PC-9 (cell line): ENCODE results near the gene UBE4A. TPM values are rescaled to one million over a fixed set of nuclear protein-coding genes. Genes with fewer than 3 reads are reported as not detected.

Experiments used
- BruUV-seq: library from RNA; stranded (reverse); fragments of 400-500 nt; replicated peaks from 2 replicates; lab custom pipeline; 2021; lab: Mats Ljungman, UMichigan
- CTCF ChIA-PET: fragments of 300-600 bp; sonication (Branson Sonifier 250); formaldehyde crosslinking; loops from one replicate; lab custom pipeline; 2022; ENCODE audit warnings: antibody characterized with exemption; lab: Charles Lee
- POLR2A ChIA-PET: fragments of 300-600 bp; sonication (Branson Sonifier 250); formaldehyde crosslinking; loops from one replicate; lab custom pipeline; 2022; ENCODE audit warnings: antibody characterized with exemption; ENCODE audit not compliant: unreplicated experiment; lab: Charles Lee
- DNase-seq, 2 experiments: peaks; one replicate each; pipeline versions ENCODE4 v3.0.0 to v3.0.0-alpha.2; 2015 to 2022; ENCODE audit warnings: mixed read lengths in 1 of 2
- H2AFZ ChIP-seq: fragments of 200-600 bp; sonication (generic); 2 replicates; pipeline ENCODE4 v1.8.1; 2017; ENCODE audit warnings: antibody characterized with exemption
- H3F3A ChIP-seq: fragments of 200-600 bp; sonication (generic); 2 replicates; pipeline ENCODE4 v1.8.1; 2017; ENCODE audit warnings: antibody characterized with exemption, mild to moderate bottlenecking, low read depth; ENCODE audit not compliant: insufficient read depth
- H3K27ac ChIP-seq: fragments of 200-600 bp; sonication (generic); 2 replicates; pipeline ENCODE4 v1.6.1; 2016; ENCODE audit warnings: mixed run types
- H3K27me3 ChIP-seq: fragments of 200-600 bp; sonication (generic); 2 replicates; pipeline ENCODE4 v1.6.1; 2016; ENCODE audit warnings: low read depth, mixed run types; ENCODE audit not compliant: insufficient read depth
- H3K36me3 ChIP-seq: fragments of 200-600 bp; sonication (generic); 2 replicates; pipeline ENCODE4 v1.6.1; 2016; ENCODE audit warnings: low read depth, mixed run types
- H3K4me1 ChIP-seq: fragments of 200-600 bp; sonication (generic); replicated peaks from 2 replicates; pipeline ENCODE4 v1.6.1; 2016; ENCODE audit warnings: mixed run types; ENCODE audit not compliant: insufficient read depth
- H3K4me2 ChIP-seq: fragments of 200-600 bp; sonication (generic); 2 replicates; pipeline ENCODE4 v1.6.1; 2017; ENCODE audit warnings: mixed run types
- H3K4me3 ChIP-seq: fragments of 200-600 bp; sonication (generic); 2 replicates; pipeline ENCODE4 v1.6.1; 2016; ENCODE audit warnings: mixed run types
- H3K79me2 ChIP-seq: fragments of 200-600 bp; sonication (generic); 2 replicates; pipeline ENCODE4 v1.6.1; 2017; ENCODE audit warnings: low read depth, mixed run types
- H3K9me2 ChIP-seq: fragments of 200-600 bp; sonication (generic); 2 replicates; pipeline ENCODE4 v1.8.1; 2017; ENCODE audit warnings: mild to moderate bottlenecking; ENCODE audit not compliant: insufficient read depth
- H3K9me3 ChIP-seq: fragments of 200-600 bp; sonication (generic); 2 replicates; pipeline ENCODE4 v1.8.1; 2016; ENCODE audit warnings: low read depth; ENCODE audit not compliant: insufficient read depth
- H4K20me1 ChIP-seq: fragments of 200-600 bp; sonication (generic); 2 replicates; pipeline ENCODE4 v1.8.1; 2017; ENCODE audit not compliant: insufficient read depth
- CTCF ChIP-seq: fragments of 200-600 bp; sonication (generic); conservative IDR thresholded peaks from 2 replicates; pipeline ENCODE4 v1.6.1; 2017; ENCODE audit warnings: mixed run types, antibody characterized with exemption, mild to moderate bottlenecking, moderate library complexity
- EZH2 ChIP-seq: fragments of 200-600 bp; sonication (generic); IDR thresholded peaks from 2 replicates; pipeline ENCODE4 v1.8.0; 2017; ENCODE audit warnings: antibody characterized with exemption, low read depth
- intact Hi-C: fragments of 100-400 bp; cut with micrococcal nuclease; formaldehyde crosslinking; loops from one replicate; pipeline ENCODE4 v1.10.0; 2022; ENCODE audit not compliant: unreplicated experiment
- total RNA-seq: library from RNA; stranded (reverse); gene quantifications from 2 replicates; pipeline ENCODE4 v1.2.3, GENCODE V29; 2021

UBE4A gene
- total RNA-seq, 1 experiment from 2014 or later: 30.9 TPM

GRCh38 chr11:118396097-118396501 is 36.7 kb downstream of the UBE4A start:
- TF ChIP-seq EZH2: no peak
- no peak for TF ChIP-seq CTCF
- no peak overlapping the region for H2AFZ ChIP-seq
- 0 out of 2 replicates have a peak, but pooled peaks cover 7% of the 10 kb centered on the region for H3K4me1 ChIP-seq
- H4K20me1 ChIP-seq: no peaks in the 10 kb centered on the region
- ChIA-PET POLR2A (no interaction called here), CTCF (no interaction called here)
- intact Hi-C loops: no loop called here
- DNase-seq: no peak
- H3K9me3 ChIP-seq: no peaks in the 10 kb centered on the region
- no peak overlapping the region for H3K4me3 ChIP-seq
- no peaks in the 10 kb centered on the region for H3K27me3 ChIP-seq
- H3K27ac ChIP-seq: no peak overlapping the region
- no peaks in the 10 kb centered on the region for H3K9me2 ChIP-seq
- no TSS peak for BruUV-seq
- peaks cover 23% of the 10 kb centered on the region for H3F3A ChIP-seq
- H3K36me3 ChIP-seq: peaks cover 10% of the 10 kb centered on the region
- no peaks in the 10 kb centered on the region for H3K79me2 ChIP-seq
- H3K4me2 ChIP-seq: no peak overlapping the region

GRCh38 chr11:118397448-118397847 is 38.0 kb downstream of the UBE4A start:
- Histone ChIP-seq H3F3A (peaks cover 23% of the 10 kb centered on the region), H3K4me1 (peaks cover 9% of the 10 kb centered on the region), H3K36me3 (peaks cover 5% of the 10 kb centered on the region; the same call in 1 of the 2 replicates), H3K79me2 (peaks cover 10% of the 10 kb centered on the region), H3K27me3 (no peaks in the 10 kb centered on the region), H3K27ac (no peak overlapping the region), H2AFZ (no peak overlapping the region), H3K4me2 (no peak overlapping the region), H3K4me3 (no peak overlapping the region), H4K20me1 (peaks cover 2% of the 10 kb centered on the region), H3K9me3 (no peaks in the 10 kb centered on the region), H3K9me2 (no peaks in the 10 kb centered on the region)
- CTCF ChIA-PET: no interaction called here
- intact Hi-C loops: no loop called here
- no peak for TF ChIP-seq EZH2
- no peak for TF ChIP-seq CTCF
- DNase-seq: no peak
- POLR2A ChIA-PET: interaction anchor here (0.8 kb wide), 1 partner anchor 122 kb away, joined by 9 read pairs; no protein-coding TSS in a partner anchor
- no TSS peak for BruUV-seq

- H3K27ac ChIP-seq: no peak overlapping the region
- 0 out of 2 replicates have a peak, but pooled peaks cover 3% of the 10 kb centered on the region for H3K36me3 ChIP-seq
- CTCF ChIA-PET: interaction anchor here (0.6 kb wide), 1 partner anchor 39 kb away, joined by 18 read pairs; no protein-coding TSS in a partner anchor
- H3K4me2 ChIP-seq: no peak overlapping the region
- no peaks in the 10 kb centered on the region for H3K9me3 ChIP-seq
- DNase-seq: no peak
- H3K4me1 ChIP-seq: peaks cover 21% of the 10 kb centered on the region
- H3K79me2 ChIP-seq: peaks cover 26% of the 10 kb centered on the region
- H3K9me2 ChIP-seq: no peaks in the 10 kb centered on the region
- POLR2A ChIA-PET: no interaction called here
- no peaks in the 10 kb centered on the region for H3K27me3 ChIP-seq
- no peak overlapping the region for H3K4me3 ChIP-seq
- intact Hi-C loops: no loop called here
- no peak overlapping the region for H2AFZ ChIP-seq
- peaks cover 23% of the 10 kb centered on the region for H3F3A ChIP-seq
- no peak for TF ChIP-seq CTCF
- peaks cover 16% of the 10 kb centered on the region for H4K20me1 ChIP-seq
- no TSS peak for BruUV-seq
These were observed 39.6 kb downstream of the UBE4A start for GRCh38 chr11:118398791-118399559.
